ENCODE measurements around the gene SCUBE2.

GRCh38 chr11:9060700-9061111 is 30.7 kb downstream of the SCUBE2 start:
- TF ChIP-seq, protein P1, sequence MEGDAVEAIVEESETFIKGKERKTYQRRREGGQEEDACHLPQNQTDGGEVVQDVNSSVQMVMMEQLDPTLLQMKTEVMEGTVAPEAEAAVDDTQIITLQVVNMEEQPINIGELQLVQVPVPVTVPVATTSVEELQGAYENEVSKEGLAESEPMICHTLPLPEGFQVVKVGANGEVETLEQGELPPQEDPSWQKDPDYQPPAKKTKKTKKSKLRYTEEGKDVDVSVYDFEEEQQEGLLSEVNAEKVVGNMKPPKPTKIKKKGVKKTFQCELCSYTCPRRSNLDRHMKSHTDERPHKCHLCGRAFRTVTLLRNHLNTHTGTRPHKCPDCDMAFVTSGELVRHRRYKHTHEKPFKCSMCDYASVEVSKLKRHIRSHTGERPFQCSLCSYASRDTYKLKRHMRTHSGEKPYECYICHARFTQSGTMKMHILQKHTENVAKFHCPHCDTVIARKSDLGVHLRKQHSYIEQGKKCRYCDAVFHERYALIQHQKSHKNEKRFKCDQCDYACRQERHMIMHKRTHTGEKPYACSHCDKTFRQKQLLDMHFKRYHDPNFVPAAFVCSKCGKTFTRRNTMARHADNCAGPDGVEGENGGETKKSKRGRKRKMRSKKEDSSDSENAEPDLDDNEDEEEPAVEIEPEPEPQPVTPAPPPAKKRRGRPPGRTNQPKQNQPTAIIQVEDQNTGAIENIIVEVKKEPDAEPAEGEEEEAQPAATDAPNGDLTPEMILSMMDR (IDR thresholded peaks at IDR 0.05), result no peak
- TF ChIP-seq POLR2A (IDR thresholded peaks at IDR 0.05), result no peak

All from vagina (tissue), 2 donors.